Activated CD4-positive, alpha-beta T cell treated with anti-CD3 and anti-CD28 coated beads, Interleukin-2, amount 50 U/mL, for 24 hours (primary cell): ENCODE measurements around the gene HHAT.

Source experiments
- DNase-seq, 2 donors: peaks; one replicate each; pipeline ENCODE4 v3.0.0-alpha.2; 2020; ENCODE audit warnings: low read depth in 1 of 2, low spot score in 1 of 2

HHAT gene

DNA sequence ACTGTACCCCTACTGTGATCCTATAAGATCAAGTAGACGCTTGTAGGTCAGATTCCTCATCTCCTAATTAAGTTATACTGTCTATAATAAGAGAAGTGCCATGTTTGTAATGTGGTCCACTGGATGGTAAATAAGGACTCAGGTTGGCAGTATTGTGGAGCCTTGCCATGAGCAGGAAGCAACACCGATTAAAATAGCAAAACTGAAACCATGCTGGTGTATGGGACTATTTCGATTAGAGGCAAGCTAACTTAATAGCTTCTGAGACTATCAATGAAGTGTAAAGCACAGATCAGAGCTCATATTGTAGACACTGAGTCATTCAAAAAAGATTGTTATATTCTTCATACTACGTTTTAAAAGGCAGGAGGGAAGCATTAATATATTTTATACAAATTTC, 348.8 kb downstream of the HHAT start:
- DNase-seq: no peak

- no peak for DNase-seq
These were observed 349.6 kb downstream of the HHAT start for GRCh38 chr1:210678306-210678705.

GRCh38 chr1:210681158-210681557, 352.5 kb downstream of the HHAT start:
- no peak for DNase-seq

DNA sequence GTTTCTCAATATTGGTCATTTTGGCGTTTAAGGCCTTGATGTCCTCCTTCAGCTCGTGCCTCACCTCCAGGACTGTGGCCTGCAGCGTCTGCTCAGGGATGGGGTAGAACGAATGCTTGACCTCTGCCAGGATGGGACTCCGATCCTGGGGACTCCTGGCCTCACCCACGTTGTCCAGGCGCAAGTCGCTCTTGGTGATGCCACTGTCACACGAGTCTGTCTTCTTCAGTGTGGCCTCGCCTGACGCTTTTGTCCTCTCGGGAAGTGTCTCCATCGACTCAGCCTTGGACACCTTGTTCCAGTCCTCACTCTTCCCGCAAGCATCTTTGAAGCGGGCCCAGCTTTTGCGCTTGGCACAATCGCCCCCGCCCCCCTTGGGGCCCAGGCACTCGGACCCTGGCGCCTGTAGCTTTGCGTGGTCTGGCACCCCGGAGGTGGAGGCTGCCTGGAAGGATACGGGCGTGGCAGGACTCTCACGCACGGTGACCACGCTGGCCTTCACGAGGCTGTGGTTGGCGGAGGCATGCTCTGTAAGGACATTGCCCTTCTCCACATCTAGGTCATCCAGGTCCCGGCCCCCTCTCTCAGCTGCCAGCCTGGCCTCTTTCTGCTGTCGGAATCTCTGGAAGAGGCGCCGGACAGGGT, 354.8 kb downstream of the HHAT start:
- no peak for DNase-seq

DNA sequence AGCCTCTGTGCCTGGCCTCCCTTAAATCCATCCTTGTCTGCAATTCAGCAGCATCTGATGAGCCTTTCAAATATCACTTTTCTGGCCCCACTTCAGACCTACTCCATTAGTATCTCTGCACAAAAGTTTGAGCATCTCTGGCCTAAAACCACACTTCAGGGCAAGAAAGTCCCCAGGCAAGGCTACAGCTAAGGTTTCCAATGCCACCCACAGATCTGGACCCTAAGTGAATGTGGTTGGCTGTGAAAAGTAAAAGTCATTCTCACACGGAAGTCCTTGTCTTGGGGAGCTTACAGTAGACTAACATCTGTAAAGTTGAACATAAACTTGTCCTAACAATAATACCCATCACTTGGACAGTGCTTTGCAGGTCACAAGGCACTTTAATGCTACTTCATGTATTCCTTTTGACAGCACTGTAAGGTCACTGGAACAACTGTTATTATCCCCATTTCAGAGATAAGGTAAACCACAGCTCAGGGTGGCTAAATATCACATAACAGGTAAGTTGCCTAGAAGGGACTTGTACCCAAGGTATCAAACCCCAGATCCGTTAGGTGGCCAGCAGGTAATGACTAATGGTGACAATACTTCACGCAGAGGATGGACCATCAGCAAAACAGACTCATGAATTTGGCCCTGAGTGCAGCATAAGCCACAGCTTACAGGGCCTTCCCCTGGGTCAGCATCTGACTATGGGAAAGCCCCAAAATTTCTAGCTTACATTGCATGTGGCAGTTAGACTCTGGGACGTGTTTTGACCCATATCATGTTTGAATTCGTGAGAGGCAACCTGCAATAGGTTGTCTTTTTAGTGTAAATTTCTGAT, 356.0 kb downstream of the HHAT start:
- DNase-seq: no peak

DNA sequence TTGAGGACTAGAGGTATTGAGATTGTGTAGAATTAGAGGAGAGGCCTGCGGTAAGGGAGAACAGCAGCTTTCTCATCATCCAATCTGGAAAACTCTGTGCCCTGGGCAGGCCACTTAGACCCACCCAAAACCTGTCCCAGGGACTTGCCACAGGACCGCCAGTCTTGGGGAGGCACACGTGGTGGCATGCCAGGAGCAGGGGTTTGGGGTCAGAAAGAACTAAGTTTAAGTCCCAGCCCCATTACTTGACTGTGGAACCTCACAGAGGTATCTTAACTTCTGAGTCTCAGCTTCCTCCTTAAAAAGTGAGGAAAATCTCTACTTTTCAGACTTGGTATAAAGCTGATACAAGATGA, 356.6 kb downstream of the HHAT start:
- no peak for DNase-seq

GRCh38 chr1:210686841-210687240, 358.1 kb downstream of the HHAT start:
- no peak for DNase-seq

DNA sequence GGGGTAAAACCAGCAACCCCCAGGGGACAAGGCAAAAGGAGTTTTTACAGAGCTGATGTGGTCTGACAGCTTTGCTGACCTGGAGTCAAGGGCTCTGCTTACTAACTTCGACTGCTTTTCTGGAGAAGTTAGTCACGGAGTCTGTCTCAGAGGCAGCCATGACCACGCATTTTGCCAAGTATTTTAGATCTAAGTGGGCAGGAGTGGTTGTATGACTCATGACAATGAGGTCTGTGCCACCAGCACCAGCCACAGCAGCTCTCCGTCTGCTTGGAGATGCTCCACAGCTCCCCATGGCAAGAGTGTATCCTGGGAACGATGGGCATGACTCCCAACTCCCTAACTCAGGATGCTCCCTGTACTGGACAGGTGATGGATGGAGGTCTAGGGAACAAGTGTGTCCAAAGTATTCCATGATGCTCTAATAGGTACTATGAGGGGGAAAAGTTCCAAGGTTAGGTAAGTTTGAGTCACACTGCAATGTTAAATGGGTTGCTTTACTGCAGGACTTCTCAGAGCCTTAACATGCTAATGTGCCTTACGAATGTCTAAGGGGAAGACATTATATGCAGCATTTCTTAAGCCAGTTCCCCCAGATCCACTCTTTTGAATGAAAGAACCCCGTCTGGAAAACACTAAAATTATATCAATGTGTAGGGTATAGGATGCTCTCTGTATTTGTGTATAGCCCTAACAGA, 359.0 kb downstream of the HHAT start:
- DNase-seq: no peak

GRCh38 chr1:210688512-210689234, 360.0 kb downstream of the HHAT start:
- DNase-seq: no peak

DNA sequence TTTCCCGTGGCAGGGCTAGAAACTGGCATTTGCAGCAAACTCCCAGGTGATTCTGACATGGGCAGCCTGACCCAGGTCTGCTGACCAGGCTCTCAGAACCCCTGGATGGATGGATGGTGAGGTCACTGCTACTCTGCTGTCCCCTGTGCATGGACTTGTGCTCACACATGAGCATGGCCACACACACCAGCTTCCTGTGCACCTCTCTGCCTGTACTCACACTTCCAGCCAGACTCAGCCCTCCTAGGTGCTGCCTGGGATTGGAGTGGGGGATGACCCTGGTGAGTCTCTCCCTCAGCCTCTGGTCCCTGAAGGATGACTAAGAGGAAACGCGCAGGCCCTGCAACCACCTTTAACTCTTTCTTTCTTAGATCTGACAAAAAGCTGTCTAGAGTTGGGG, 361.1 kb downstream of the HHAT start:
- DNase-seq: no peak

GRCh38 chr1:210690236-210690635, 361.5 kb downstream of the HHAT start:
- no peak for DNase-seq

DNA sequence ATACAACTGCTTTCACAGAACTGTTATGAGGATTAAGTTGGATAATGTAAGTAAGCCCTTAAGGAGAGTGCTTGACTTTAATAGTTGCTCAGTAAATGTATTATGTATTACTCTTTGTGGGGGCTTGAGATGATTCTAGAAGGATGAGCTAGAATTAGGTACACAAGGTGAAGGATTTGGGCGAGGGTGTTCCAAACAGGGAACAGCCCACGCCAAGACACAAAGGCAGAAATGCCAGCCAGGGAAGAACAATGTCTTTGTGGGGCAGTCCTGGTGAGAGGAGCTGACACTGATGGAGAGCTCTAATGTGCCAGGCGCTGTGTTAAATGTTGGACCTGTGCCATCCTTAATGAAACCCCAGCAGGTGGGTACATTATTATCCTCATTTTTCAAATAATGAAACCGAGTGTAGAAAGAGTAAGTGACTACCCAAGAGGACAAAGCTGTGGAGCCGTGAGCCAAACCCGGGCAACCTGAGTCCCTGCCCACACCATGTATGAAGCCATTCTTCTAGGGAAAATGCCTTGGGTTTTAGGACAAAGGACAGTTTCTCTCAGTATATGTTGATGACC, 362.4 kb downstream of the HHAT start:
- no peak for DNase-seq

DNA sequence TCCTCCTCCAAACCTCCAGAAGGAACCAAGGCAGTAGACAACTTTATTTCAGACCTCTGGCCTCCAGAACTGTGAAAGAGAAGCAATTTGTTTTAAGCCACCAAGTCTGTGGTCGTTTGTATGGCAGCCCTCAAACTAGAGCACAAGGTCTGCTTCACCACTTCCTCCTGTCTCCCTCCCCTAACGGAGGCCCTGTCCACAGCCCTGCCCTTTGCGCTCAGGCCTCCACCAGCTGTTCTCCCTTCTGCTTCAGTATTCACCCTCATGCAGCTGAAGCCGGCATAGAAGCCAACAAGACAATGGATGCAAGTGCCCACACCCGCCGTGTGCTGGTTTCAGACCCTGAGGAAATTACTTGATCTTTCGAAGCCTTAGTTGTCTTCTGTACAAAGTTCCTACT, 364.1 kb downstream of the HHAT start:
- no peak for DNase-seq

DNA sequence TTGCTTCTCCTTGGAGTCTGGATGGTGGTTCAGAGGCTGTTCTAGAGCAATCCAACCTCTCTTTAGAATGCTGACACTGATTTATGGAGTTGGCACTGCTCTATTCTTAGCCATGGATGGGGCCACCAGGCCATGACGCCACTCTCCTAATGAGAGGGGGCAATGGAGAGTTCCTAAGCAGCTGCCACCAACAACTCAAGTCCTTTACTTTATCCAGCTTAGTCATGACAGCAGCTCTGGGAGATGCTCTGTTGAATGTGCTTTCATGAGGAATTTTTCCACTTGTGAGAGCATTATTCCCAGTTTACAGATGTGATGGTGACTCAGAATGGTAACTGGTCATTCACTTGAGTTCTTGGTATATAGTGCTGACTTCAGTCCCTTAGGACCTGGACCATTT, 366.3 kb downstream of the HHAT start:
- DNase-seq: no peak

DNA sequence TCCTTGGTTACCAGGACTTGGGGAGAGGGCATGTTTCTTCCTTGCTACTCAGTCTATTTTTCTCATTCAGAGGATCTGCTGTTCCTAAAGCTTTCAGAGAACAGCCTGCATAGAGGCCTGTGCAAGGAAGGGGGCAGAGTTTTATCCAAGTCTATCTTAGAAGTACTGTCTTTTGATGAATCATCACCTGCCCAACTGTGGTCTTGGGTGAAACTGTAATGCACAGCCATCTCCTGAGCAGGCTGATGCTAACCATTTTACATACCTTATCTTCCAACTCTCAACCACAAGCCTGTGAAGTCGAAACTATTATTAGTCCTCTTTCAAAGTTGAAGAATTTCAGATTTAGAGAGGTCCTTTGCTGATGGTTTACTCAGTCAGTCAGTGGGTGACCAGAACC, 368.0 kb downstream of the HHAT start:
- no peak for DNase-seq

GRCh38 chr1:210697185-210697584, 368.5 kb downstream of the HHAT start:
- no peak for DNase-seq

DNA sequence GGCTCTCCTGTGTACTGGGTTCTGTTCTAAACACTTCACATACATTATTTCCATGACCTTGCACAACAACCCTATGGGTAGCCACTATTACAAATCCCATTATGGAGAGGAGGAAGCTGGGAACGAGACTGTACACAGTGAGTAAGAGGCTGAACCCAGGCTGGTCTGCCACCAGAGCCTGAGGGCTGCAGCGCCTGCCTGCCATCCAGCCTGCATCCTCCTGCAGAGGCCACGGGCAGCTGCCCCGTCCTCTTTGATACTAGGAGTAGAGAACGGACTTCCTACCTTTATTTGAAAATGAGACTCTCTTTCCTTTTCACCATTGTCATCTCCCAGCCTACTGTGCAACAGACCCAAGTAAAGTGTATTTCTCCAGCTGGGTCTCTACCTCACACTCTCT, 370.0 kb downstream of the HHAT start:
- DNase-seq: no peak

DNA sequence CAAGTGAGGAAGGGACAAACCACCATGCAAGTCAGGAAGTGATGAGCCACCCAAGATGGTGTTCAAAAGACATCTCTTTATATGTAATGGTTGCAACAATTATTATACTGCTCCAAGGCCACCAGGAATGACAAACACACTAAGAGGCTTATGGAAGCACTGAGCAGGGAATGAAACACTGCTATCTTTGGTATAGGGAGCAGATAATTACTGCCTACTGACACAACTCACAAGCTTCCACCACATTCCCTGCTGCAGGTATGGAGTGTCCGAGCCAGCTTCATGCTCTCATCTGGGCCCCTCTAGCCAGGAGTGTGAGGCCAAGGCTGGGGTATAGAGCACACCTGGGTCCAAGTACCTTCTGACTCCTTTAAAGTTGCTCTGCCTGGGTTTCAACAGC, 371.4 kb downstream of the HHAT start:
- DNase-seq: no peak

DNA sequence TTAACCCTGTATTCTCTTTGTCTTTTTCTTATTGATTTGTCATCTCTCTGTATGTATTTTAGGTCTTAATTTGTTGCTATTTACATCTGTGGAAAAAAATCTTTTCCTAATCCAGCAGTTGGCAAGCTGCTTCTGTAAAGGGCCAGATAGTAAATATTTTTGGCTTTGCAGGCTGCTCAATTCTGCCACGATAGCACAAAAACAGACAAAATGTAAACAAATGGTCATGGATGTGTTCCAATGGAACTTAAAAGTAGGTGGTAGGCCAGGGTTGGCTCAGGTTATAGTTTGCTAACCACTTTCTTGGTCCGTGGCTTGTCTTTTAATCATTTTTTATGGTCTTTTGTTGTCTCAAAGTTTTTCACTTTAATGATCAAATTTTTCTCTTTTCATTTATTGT, 371.8 kb downstream of the HHAT start:
- no peak for DNase-seq

GRCh38 chr1:210702506-210702905, 373.8 kb downstream of the HHAT start:
- no peak for DNase-seq

DNA sequence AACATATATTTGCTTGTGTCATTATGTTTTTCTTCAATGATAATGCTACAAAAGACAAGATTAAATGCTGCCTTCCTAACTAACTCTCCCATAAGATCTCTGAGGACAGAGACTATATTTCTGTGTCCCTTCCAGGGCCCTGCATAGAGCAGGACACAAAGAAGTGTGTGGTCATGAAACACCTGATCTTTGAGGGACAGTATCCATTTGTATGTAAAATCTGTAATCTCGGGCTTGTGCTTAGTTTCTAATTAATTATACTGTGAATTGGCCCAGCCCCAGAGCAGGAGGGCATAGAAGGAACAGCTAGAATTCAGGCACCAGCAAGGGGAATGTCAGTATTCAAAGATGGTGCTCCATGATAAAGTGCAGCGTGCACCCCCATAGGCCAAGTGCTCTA, 374.9 kb downstream of the HHAT start:
- DNase-seq: no peak
